ENCODE results near the gene SYT17. TPM values are rescaled to one million over a fixed set of nuclear protein-coding genes. Genes with fewer than 3 reads are reported as not detected.

SYT17 gene
- polyA plus RNA-seq, 3 donors, result 0.81 to 4.9 (median 1.1) TPM

DNA sequence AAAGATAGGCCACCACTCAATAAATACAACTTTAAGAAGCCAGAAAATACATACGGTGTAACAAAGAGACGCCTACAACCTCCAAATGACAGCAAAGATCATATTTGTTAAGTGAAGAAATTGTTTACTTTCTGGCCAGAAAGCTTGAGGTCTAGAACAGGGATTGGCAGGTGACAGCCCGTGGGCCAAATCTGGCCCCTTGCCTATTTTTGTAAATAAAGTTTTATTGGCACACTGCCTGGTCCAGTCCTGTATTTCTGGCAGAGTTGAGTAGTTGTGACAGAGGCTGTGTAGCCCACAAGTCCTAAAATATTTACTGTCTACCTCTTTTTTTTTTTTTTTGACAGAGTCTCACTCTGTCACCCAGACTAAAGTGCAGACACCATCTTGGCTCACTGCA lies 114.1 kb downstream of the SYT17 start:
- no CpG with 5 or more reads among the region's 3 CpGs for whole genome bisulfite sequencing (ENCODE audit: insufficient coverage)
- Mint-ChIP-seq H3K27ac (no peak overlapping the region), H3K9me3 (peaks cover 0 to 2% (median 0%) of the 10 kb centered on the region in 7 donors), H3K27me3 (ENCODE audit: low read depth in 3 of 3) (peaks cover 0 to 20% (median 3%) of the 10 kb centered on the region in 3 donors), H3K4me3 (no peak overlapping the region), H3K36me3 (no peaks in the 10 kb centered on the region), H3K4me1 (no peaks in the 10 kb centered on the region)
- intact Hi-C loops (cut with micrococcal nuclease), result no loop called here
- Histone ChIP-seq H3K9ac (ENCODE audit: insufficient read depth, low read length, poor library complexity, severe bottlenecking) (no peak overlapping the region), H3K4me1 (ENCODE audit: control insufficient read depth in 1 of 2, insufficient read depth in 2 of 2, low read length in 2 of 2) (no peaks in the 10 kb centered on the region), H3K4me2 (replicated peaks; ENCODE audit: extremely low read depth, low read length, poor library complexity, severe bottlenecking) (no peak overlapping the region), H4K20me1 (ENCODE audit: insufficient read depth, low read length) (no peaks in the 10 kb centered on the region), H3K36me3 (replicated peaks in 1 of 2; ENCODE audit: control insufficient read depth in 1 of 2, insufficient read depth in 2 of 2, low read length in 2 of 2) (no peaks in the 10 kb centered on the region), H3K4me3 (replicated peaks in 1 of 3; ENCODE audit: low read depth in 2 of 3, low read length in 3 of 3) (no peak overlapping the region), H3K27me3 (ENCODE audit: control insufficient read depth in 2 of 2, insufficient read depth in 2 of 2, low read length in 2 of 2) (peaks cover 1 to 4% of the 10 kb centered on the region in 2 donors), H3K27ac (ENCODE audit: low read depth in 1 of 2, low read length in 2 of 2) (no peak overlapping the region), H3K79me2 (ENCODE audit: insufficient read depth, low read length) (no peaks in the 10 kb centered on the region), H3K9me3 (replicated peaks in 1 of 2; ENCODE audit: control insufficient read depth in 1 of 2, insufficient read depth in 1 of 2, low read length in 2 of 2) (no peaks in the 10 kb centered on the region), H2AFZ (ENCODE audit: insufficient read depth, low read depth, low read length, poor library complexity, severe bottlenecking) (no peak overlapping the region)
- TF ChIP-seq CTCF (IDR thresholded peaks at IDR 0.05), result no peak
- no peak for DNase-seq

DNA sequence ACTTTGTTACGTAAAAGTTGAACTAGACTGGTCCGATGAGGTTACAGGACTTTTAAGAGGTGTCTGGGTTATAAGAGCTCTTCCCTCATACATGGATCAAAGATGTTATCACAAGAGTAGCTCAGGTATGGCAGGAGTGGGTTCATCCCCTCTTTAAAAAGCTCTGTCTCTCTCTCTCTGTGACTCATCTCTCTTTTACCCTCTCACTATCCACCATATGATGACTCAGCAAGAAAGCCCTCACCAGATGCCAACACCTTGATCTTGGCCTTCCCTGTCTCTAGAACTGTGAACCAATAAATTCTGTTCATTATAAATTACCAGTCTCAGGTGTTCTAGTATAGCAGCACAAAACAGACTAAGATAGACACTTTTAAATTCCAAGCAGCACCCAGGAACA lies 115.6 kb downstream of the SYT17 start:
- Mint-ChIP-seq H3K27ac (no peak overlapping the region), H3K4me1 (no peaks in the 10 kb centered on the region), H3K9me3 (peaks cover 0 to 2% (median 0%) of the 10 kb centered on the region in 7 donors), H3K4me3 (no peak overlapping the region), H3K27me3 (ENCODE audit: low read depth in 3 of 3) (peaks cover 0 to 13% (median 7%) of the 10 kb centered on the region in 3 donors), H3K36me3 (no peaks in the 10 kb centered on the region)
- WGBS (ENCODE audit: insufficient coverage), result no CpG with 5 or more reads among the region's 2 CpGs
- no peaks in the 10 kb centered on the region for H3K9me3 ChIP-seq (replicated peaks in 1 of 2; ENCODE audit: control insufficient read depth in 1 of 2, insufficient read depth in 1 of 2, low read length in 2 of 2)
- H3K27ac ChIP-seq (ENCODE audit: low read depth in 1 of 2, low read length in 2 of 2), result no peak overlapping the region
- H3K36me3 ChIP-seq (replicated peaks in 1 of 2; ENCODE audit: control insufficient read depth in 1 of 2, insufficient read depth in 2 of 2, low read length in 2 of 2), result no peaks in the 10 kb centered on the region
- no peak overlapping the region for H3K4me3 ChIP-seq (replicated peaks in 1 of 3; ENCODE audit: low read depth in 2 of 3, low read length in 3 of 3)
- intact Hi-C loops (cut with micrococcal nuclease), result no loop called here
- H4K20me1 ChIP-seq (ENCODE audit: insufficient read depth, low read length), result no peaks in the 10 kb centered on the region
- TF ChIP-seq CTCF (IDR thresholded peaks at IDR 0.05), result no peak
- H3K9ac ChIP-seq (ENCODE audit: insufficient read depth, low read length, poor library complexity, severe bottlenecking), result no peak overlapping the region
- H3K4me2 ChIP-seq (replicated peaks; ENCODE audit: extremely low read depth, low read length, poor library complexity, severe bottlenecking), result no peak overlapping the region
- no peak overlapping the region for H2AFZ ChIP-seq (ENCODE audit: insufficient read depth, low read depth, low read length, poor library complexity, severe bottlenecking)
- no peak for DNase-seq
- H3K79me2 ChIP-seq (ENCODE audit: insufficient read depth, low read length), result no peaks in the 10 kb centered on the region
- peaks cover under 1 to 4% of the 10 kb centered on the region in 2 donors for H3K27me3 ChIP-seq (ENCODE audit: control insufficient read depth in 2 of 2, insufficient read depth in 2 of 2, low read length in 2 of 2)
- no peaks in the 10 kb centered on the region for H3K4me1 ChIP-seq (ENCODE audit: control insufficient read depth in 1 of 2, insufficient read depth in 2 of 2, low read length in 2 of 2)
